Measurements from ENCODE around the gene TAOK3. TPM values are rescaled to one million over a fixed set of nuclear protein-coding genes. Genes with fewer than 3 reads are reported as not detected.

Gene TAOK3
- total RNA-seq, 1 donor: 27.9 TPM

DNA sequence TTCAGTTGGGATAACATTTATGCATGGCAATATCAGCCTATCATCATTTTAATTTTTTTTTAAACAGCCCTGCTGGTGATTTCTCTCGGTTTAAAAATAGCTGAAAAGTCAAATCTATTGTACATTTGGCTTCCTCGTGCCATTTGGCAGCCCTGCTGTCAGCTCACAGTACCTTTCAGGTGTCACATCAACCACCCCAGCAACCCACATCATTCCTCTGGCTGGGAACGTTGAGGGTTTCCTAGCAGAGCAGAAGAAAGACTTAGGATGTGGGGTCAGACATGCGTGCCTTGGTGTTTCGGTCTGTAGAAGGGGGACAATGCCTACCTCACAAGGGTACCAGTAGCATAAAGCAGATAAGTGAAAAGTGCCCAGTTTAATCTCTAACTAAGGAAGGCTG lies 221.0 kb downstream of the TAOK3 start:
- Histone ChIP-seq H3K4me2 (ENCODE audit: insufficient read depth, low read length) (no peak overlapping the region), H3K9me3 (ENCODE audit: low read depth, low read length) (no peaks in the 10 kb centered on the region), H2AFZ (ENCODE audit: low read length) (no peak overlapping the region), H3K79me2 (ENCODE audit: insufficient read depth, low read length) (no peaks in the 10 kb centered on the region), H3K27ac (ENCODE audit: low read depth, low read length) (no peak overlapping the region), H3K36me3 (ENCODE audit: insufficient read depth, low read length) (peaks cover 22% of the 10 kb centered on the region), H3K4me1 (ENCODE audit: insufficient read depth, low read length) (no peaks in the 10 kb centered on the region), H4K20me1 (ENCODE audit: insufficient read depth, low read length) (no peaks in the 10 kb centered on the region), H3K4me3 (ENCODE audit: insufficient read depth, low read length) (no peak overlapping the region), H3K27me3 (ENCODE audit: insufficient read depth, low read length) (no peaks in the 10 kb centered on the region)
- TF ChIP-seq, protein P1, sequence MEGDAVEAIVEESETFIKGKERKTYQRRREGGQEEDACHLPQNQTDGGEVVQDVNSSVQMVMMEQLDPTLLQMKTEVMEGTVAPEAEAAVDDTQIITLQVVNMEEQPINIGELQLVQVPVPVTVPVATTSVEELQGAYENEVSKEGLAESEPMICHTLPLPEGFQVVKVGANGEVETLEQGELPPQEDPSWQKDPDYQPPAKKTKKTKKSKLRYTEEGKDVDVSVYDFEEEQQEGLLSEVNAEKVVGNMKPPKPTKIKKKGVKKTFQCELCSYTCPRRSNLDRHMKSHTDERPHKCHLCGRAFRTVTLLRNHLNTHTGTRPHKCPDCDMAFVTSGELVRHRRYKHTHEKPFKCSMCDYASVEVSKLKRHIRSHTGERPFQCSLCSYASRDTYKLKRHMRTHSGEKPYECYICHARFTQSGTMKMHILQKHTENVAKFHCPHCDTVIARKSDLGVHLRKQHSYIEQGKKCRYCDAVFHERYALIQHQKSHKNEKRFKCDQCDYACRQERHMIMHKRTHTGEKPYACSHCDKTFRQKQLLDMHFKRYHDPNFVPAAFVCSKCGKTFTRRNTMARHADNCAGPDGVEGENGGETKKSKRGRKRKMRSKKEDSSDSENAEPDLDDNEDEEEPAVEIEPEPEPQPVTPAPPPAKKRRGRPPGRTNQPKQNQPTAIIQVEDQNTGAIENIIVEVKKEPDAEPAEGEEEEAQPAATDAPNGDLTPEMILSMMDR (IDR thresholded peaks at IDR 0.05; ENCODE audit: extremely low read depth, low read depth, low read length): no peak
- DNase-seq (ENCODE audit: insufficient read length, low spot score, missing footprints): no peak

DNA sequence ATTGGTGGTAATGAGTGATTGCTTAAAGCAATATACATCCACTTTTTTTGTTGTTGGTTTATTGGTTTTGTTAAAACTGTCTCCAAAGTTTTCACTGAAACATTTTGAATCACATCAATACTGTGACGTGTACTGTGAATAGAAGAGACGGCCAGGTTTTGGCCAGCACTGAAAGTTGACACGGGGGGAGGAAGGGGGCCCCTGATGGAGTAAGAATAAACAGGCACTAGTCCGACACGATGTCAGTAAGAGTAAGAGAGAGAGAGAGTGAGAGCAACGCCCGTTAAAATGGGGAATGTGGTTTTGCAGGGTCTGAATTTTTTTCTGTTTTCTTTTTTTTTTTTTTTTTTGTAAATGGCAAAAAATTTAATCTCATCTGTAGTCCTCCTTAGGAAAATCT lies 222.1 kb downstream of the TAOK3 start:
- H2AFZ ChIP-seq (ENCODE audit: low read length): no peak overlapping the region
- H3K27me3 ChIP-seq (ENCODE audit: insufficient read depth, low read length): no peaks in the 10 kb centered on the region
- H3K4me2 ChIP-seq (ENCODE audit: insufficient read depth, low read length): no peak overlapping the region
- no peaks in the 10 kb centered on the region for H3K4me1 ChIP-seq (ENCODE audit: insufficient read depth, low read length)
- H3K9me3 ChIP-seq (ENCODE audit: low read depth, low read length): no peaks in the 10 kb centered on the region
- H3K79me2 ChIP-seq (ENCODE audit: insufficient read depth, low read length): no peaks in the 10 kb centered on the region
- H4K20me1 ChIP-seq (ENCODE audit: insufficient read depth, low read length): no peaks in the 10 kb centered on the region
- H3K36me3 ChIP-seq (ENCODE audit: insufficient read depth, low read length): peaks cover 29% of the 10 kb centered on the region
- H3K27ac ChIP-seq (ENCODE audit: low read depth, low read length): no peak overlapping the region
- DNase-seq (ENCODE audit: insufficient read length, low spot score, missing footprints): no peak
- no peak overlapping the region for H3K4me3 ChIP-seq (ENCODE audit: insufficient read depth, low read length)
- TF ChIP-seq, protein P1 (IDR thresholded peaks at IDR 0.05; ENCODE audit: extremely low read depth, low read depth, low read length): no peak

DNA sequence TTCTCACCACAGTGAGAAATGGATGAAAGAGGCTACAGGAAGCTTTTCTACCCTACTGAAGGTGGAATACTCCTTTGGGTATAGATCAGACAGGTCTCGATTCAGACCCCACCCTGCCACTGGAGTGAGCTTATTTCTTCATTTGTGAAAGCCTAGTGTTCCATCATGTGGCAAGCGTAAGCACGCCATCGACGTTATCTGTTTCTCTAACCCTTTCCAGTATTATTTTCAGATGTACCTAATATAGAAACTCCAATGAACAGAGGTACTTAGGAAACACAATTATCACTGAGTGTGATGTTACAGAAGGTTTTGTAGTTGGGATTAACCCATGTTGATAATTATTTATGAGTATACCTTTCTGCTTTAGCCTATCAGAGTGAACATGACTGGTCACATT lies 224.4 kb downstream of the TAOK3 start:
- H2AFZ ChIP-seq (ENCODE audit: low read length): no peak overlapping the region

DNA sequence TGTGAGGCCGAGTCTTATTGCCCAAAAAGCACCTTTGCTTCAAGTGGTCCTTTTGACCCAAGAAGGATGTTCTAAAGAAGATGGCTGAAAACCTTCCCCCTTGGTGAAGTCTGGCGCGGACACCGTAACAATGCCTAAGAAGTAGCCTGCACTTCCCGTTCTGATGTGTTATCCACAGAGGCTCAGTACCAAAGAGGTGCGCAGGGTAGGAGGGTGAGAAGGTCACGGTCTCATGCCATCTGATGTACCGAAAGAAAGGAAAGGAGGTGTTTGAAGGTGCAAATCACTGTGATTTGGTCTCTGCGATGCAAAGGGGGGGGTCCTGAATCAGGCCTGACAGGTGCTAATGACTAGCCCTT lies 226.9 kb downstream of the TAOK3 start:
- no peak for DNase-seq (ENCODE audit: insufficient read length, low spot score, missing footprints)
- peaks cover 6% of the 10 kb centered on the region for H3K79me2 ChIP-seq (ENCODE audit: insufficient read depth, low read length)
- peaks cover 4% of the 10 kb centered on the region for H4K20me1 ChIP-seq (ENCODE audit: insufficient read depth, low read length)
- no peak overlapping the region for H3K27ac ChIP-seq (ENCODE audit: low read depth, low read length)
- no peak overlapping the region for H3K4me2 ChIP-seq (ENCODE audit: insufficient read depth, low read length)
- H3K4me3 ChIP-seq (ENCODE audit: insufficient read depth, low read length): no peak overlapping the region
- H3K27me3 ChIP-seq (ENCODE audit: insufficient read depth, low read length): no peaks in the 10 kb centered on the region
- no peak overlapping the region for H2AFZ ChIP-seq (ENCODE audit: low read length)
- peaks cover 56% of the 10 kb centered on the region for H3K36me3 ChIP-seq (ENCODE audit: insufficient read depth, low read length)
- no peaks in the 10 kb centered on the region for H3K4me1 ChIP-seq (ENCODE audit: insufficient read depth, low read length)
- H3K9me3 ChIP-seq (ENCODE audit: low read depth, low read length): no peaks in the 10 kb centered on the region
- TF ChIP-seq, protein P1 (IDR thresholded peaks at IDR 0.05; ENCODE audit: extremely low read depth, low read depth, low read length): no peak

More for the DNA sequence above, 224.4 kb downstream of the TAOK3 start:
- Histone ChIP-seq H3K4me1 (ENCODE audit: insufficient read depth, low read length) (no peaks in the 10 kb centered on the region), H3K9me3 (ENCODE audit: low read depth, low read length) (no peaks in the 10 kb centered on the region), H3K27ac (ENCODE audit: low read depth, low read length) (no peak overlapping the region), H3K36me3 (ENCODE audit: insufficient read depth, low read length) (peaks cover 49% of the 10 kb centered on the region), H3K79me2 (ENCODE audit: insufficient read depth, low read length) (no peaks in the 10 kb centered on the region), H4K20me1 (ENCODE audit: insufficient read depth, low read length) (peaks cover 4% of the 10 kb centered on the region), H3K4me3 (ENCODE audit: insufficient read depth, low read length) (no peak overlapping the region), H3K4me2 (ENCODE audit: insufficient read depth, low read length) (no peak overlapping the region), H3K27me3 (ENCODE audit: insufficient read depth, low read length) (no peaks in the 10 kb centered on the region)
- TF ChIP-seq, protein P1 (IDR thresholded peaks at IDR 0.05; ENCODE audit: extremely low read depth, low read depth, low read length): no peak
- DNase-seq (ENCODE audit: insufficient read length, low spot score, missing footprints): peak; percentile 74

All from osteoblast (primary cell).